ENCODE data around the gene PDK2. TPM values are rescaled to one million over a fixed set of nuclear protein-coding genes. Genes with fewer than 3 reads are reported as not detected.

Gene PDK2
- total and polyA plus RNA-seq, 2 of the 4 experiments (the other 2 are of a cell fraction), result 26.7 to 104 TPM

GRCh38 chr17:50088952-50089825 is 6.0 kb upstream of the PDK2 start:
- intact Hi-C loops (cut with micrococcal nuclease), result no loop called here
- no peak for ATAC-seq (ENCODE audit: low read depth)
- Histone ChIP-seq H4K5ac (ENCODE audit: low read depth, low read length) (no peak overlapping the region), H2AK9ac (replicated peaks; ENCODE audit: low read depth, low read length, poor library complexity) (peak overlapping the region; percentile 19), H3K27me3 (ENCODE audit: control insufficient read depth, insufficient read depth, low read length) (no peaks in the 10 kb centered on the region), H2BK20ac (ENCODE audit: low read depth, low read length) (no peak overlapping the region), H3K14ac (replicated peaks; ENCODE audit: low read depth, low read length) (no peak overlapping the region), H3K4ac (ENCODE audit: low read depth, low read length) (no peak overlapping the region), H3K9me1 (ENCODE audit: insufficient read depth, low read length) (no peaks in the 10 kb centered on the region), H2AK5ac (ENCODE audit: low read depth, low read length) (no peak overlapping the region), H3K56ac (ENCODE audit: extremely low read depth, insufficient read depth, low read length) (no peak overlapping the region; the same call in 1 of the 2 replicates), H3K36me3 (ENCODE audit: control insufficient read depth, insufficient read depth, low read length) (peaks cover 21% of the 10 kb centered on the region), H4K20me1 (ENCODE audit: insufficient read depth, low read length) (peaks cover 6% of the 10 kb centered on the region), H3K9ac (ENCODE audit: low read depth, low read length) (no peak overlapping the region), H3K18ac (ENCODE audit: low read depth, low read length) (no peak overlapping the region), H2BK120ac (ENCODE audit: low read depth, low read length) (no peak overlapping the region), H4K91ac (ENCODE audit: insufficient read depth, low read depth, low read length) (no peak overlapping the region), H2BK5ac (ENCODE audit: low read depth, low read length, poor library complexity, severe bottlenecking) (no peak overlapping the region), H3K23ac (ENCODE audit: low read depth, low read length) (no peak overlapping the region), H3K4me1 (ENCODE audit: control insufficient read depth, insufficient read depth, low read length) (no peaks in the 10 kb centered on the region), H3K9me3 (ENCODE audit: control insufficient read depth, insufficient read depth, low read length) (no peaks in the 10 kb centered on the region), H3K27ac (ENCODE audit: insufficient read depth, low read length) (no peak overlapping the region), H2BK15ac (ENCODE audit: low read depth, low read length) (no peak overlapping the region), H3K4me3 (ENCODE audit: insufficient read depth, low read depth, low read length) (no peak overlapping the region), H3K79me1 (ENCODE audit: low read depth in 1 of 2, low read length in 2 of 2) (peaks cover 0 to 10% of the 10 kb centered on the region in 2 experiments; a peak in 1 of 4 replicates), H3K4me2 (ENCODE audit: low read depth, low read length) (no peak overlapping the region), H2AFZ (replicated peaks; ENCODE audit: low read length, poor library complexity) (no peak overlapping the region), H4K8ac (ENCODE audit: low read depth in 2 of 2, low read length in 2 of 2) (no peak overlapping the region)
- CTCF ChIA-PET, result no interaction called here
- in situ Hi-C loops (cut with MboI; ENCODE audit: low sequenced_read_pairs), result loop anchor here (5.0 kb wide), 2 partner anchors 62 to 227 kb away; no protein-coding TSS in a partner anchor
- BruUV-seq (replicated peaks), result TSS peak; percentile 82
- DNase-seq, result no peak
- 82% methylated on average over 12 of the region's 25 CpGs; no CpG with 5 or more reads in 1 of the 2 experiments for WGBS, 2 experiments (ENCODE audit: extremely low coverage in 2 of 2, insufficient read length in 1 of 2)
- POLR2A ChIA-PET (ENCODE audit: unreplicated experiment), result no interaction called here
- TF ChIP-seq RCOR1 (IDR thresholded peaks at IDR 0.05; ENCODE audit: insufficient replicate concordance, low read length) (no peak), USF2 (IDR thresholded peaks at IDR 0.05; ENCODE audit: low read depth, low read length) (no peak), CTCF (conservative IDR thresholded peaks at IDR 0.05; ENCODE audit: low read depth, low read length) (no peak), RAD21 (IDR thresholded peaks at IDR 0.05; ENCODE audit: low read length) (no peak), MAFK (IDR thresholded peaks at IDR 0.05; ENCODE audit: low read depth, low read length) (no peak), CEBPB (IDR thresholded peaks at IDR 0.05; ENCODE audit: low read depth, low read length) (no peak), NFE2L2 (IDR thresholded peaks at IDR 0.05; ENCODE audit: low read depth, low read length) (no peak), SMC3 (IDR thresholded peaks at IDR 0.05; ENCODE audit: low read depth, low read length) (no peak), BHLHE40 (IDR thresholded peaks at IDR 0.05; ENCODE audit: low read depth, low read length) (no peak), ELK1 (IDR thresholded peaks at IDR 0.05; ENCODE audit: borderline replicate concordance, low read depth, low read length) (no peak)
- dilution Hi-C loops (cut with HindIII; ENCODE audit: low sequenced_read_pairs, unreplicated experiment), result no loop called here
